ENCODE results near the gene IL17D. TPM values are rescaled to one million over a fixed set of nuclear protein-coding genes. Genes with fewer than 3 reads are reported as not detected.
"Not testable (repeated sequence)": the region's sequence is repeated elsewhere in the genome, so short reads cannot be mapped to it uniquely, and the experiment has no call there.

The IL17D gene
- total RNA-seq, 1 donor, result not detected

DNA sequence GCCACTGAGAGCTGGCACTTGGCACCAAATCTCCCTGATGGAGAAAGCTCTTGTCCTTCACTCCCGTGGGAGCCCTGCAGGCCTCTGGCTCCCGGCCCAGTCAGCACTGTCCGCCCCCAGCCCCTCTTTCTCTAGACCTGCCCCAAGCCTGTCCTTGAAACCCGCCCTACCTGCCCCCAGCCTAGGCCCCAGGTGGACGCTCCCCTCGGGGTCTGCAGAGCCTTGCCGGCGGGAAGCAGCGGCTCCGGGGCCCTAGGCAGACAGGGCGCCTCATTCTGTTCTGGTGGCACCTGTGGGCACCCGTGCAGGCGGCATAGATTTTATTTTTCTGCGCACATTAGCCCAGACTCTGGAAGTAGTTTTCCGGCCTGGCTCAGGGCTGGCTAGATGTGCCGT is 17.6 kb downstream of the IL17D start:
- peaks cover 8% of the 10 kb centered on the region for H3K4me1 ChIP-seq (ENCODE audit: insufficient read depth, low read length)
- H3K27me3 ChIP-seq (ENCODE audit: insufficient read depth, low read length), result peaks cover 24% of the 10 kb centered on the region
- H3K9me3 ChIP-seq (ENCODE audit: low read depth, low read length), result no peaks in the 10 kb centered on the region
- H3K4me3 ChIP-seq (ENCODE audit: low read length), result no peak overlapping the region

- Histone ChIP-seq H3K4me1 (ENCODE audit: insufficient read depth, low read length) (peaks cover 8% of the 10 kb centered on the region), H3K4me3 (ENCODE audit: low read length) (no peak overlapping the region), H3K27me3 (ENCODE audit: insufficient read depth, low read length) (peaks cover 24% of the 10 kb centered on the region), H3K9me3 (ENCODE audit: low read depth, low read length) (no peaks in the 10 kb centered on the region)
Observed at GRCh38 chr13:20721454-20722357, 18.2 kb downstream of the IL17D start.

GRCh38 chr13:20727856-20728255 is 24.4 kb downstream of the IL17D start:
- Histone ChIP-seq H3K9me3 (ENCODE audit: low read depth, low read length) (no peaks in the 10 kb centered on the region), H3K4me3 (ENCODE audit: low read length) (no peak overlapping the region), H3K4me1 (ENCODE audit: insufficient read depth, low read length) (no peaks in the 10 kb centered on the region), H3K27me3 (ENCODE audit: insufficient read depth, low read length) (peaks cover 5% of the 10 kb centered on the region)

GRCh38 chr13:20728579-20729311 is 25.2 kb downstream of the IL17D start:
- H3K4me3 ChIP-seq (ENCODE audit: low read length), result no peak overlapping the region
- H3K9me3 ChIP-seq (ENCODE audit: low read depth, low read length), result no peaks in the 10 kb centered on the region
- no peaks in the 10 kb centered on the region for H3K4me1 ChIP-seq (ENCODE audit: insufficient read depth, low read length)
- H3K27me3 ChIP-seq (ENCODE audit: insufficient read depth, low read length), result no peaks in the 10 kb centered on the region

- no peak overlapping the region for H3K4me3 ChIP-seq (ENCODE audit: low read length)
- H3K9me3 ChIP-seq (ENCODE audit: low read depth, low read length), result no peaks in the 10 kb centered on the region
- H3K27me3 ChIP-seq (ENCODE audit: insufficient read depth, low read length), result no peaks in the 10 kb centered on the region
- H3K4me1 ChIP-seq (ENCODE audit: insufficient read depth, low read length), result no peaks in the 10 kb centered on the region
Observed at GRCh38 chr13:20729633-20730585, 26.4 kb downstream of the IL17D start.

DNA sequence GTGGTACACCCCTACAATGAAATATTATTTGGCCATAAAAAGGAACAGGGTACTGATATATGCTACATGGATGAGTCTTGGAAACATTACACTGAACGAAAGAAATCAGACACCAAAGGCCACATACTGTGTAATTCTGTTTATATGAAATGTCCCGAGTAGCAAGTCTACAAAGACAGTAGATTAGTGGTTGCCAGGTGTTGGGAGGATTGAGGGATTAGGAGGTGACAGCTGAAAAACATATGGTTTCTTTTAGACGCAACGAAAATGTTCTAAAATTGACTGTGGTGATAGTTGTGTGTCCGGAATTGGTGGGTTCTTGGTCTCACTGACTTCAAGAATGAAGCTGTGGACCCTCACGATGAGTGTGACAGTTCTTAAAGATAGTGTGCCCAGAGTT is 35.1 kb downstream of the IL17D start:
- no peak overlapping the region for H3K4me3 ChIP-seq (ENCODE audit: low read length)
- no peaks in the 10 kb centered on the region for H3K9me3 ChIP-seq (ENCODE audit: low read depth, low read length)
- no peaks in the 10 kb centered on the region for H3K27me3 ChIP-seq (ENCODE audit: insufficient read depth, low read length)
- no peaks in the 10 kb centered on the region for H3K4me1 ChIP-seq (ENCODE audit: insufficient read depth, low read length)

GRCh38 chr13:20740021-20740420 is 36.5 kb downstream of the IL17D start:
- H3K4me1 ChIP-seq (ENCODE audit: insufficient read depth, low read length), result no peaks in the 10 kb centered on the region
- no peaks in the 10 kb centered on the region for H3K9me3 ChIP-seq (ENCODE audit: low read depth, low read length)
- H3K4me3 ChIP-seq (ENCODE audit: low read length), result no peak overlapping the region
- H3K27me3 ChIP-seq (ENCODE audit: insufficient read depth, low read length), result no peaks in the 10 kb centered on the region

GRCh38 chr13:20743830-20744404 is 40.4 kb downstream of the IL17D start:
- not testable (repeated sequence) for H3K27me3 ChIP-seq (ENCODE audit: insufficient read depth, low read length); H3K4me1 ChIP-seq (ENCODE audit: insufficient read depth, low read length); H3K9me3 ChIP-seq (ENCODE audit: low read depth, low read length); H3K4me3 ChIP-seq (ENCODE audit: low read length)

DNA sequence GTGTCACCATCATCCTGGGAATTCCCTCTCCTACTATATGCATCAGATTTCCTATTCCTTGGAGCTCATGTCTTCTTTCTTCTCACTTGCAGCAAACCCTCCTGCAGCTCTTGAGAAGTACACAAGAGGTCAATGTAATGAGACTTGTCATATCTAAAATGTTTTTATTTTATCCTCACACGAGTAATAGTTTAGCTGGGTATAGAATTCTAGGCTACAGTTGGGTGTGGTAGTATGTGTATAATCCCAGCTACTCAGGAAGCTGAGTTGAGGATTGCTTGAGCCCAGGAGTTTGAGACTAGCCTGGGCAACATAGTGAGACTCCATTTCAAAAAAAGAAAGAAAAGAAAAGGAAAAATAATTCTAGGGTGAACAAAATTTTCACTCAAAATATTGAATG is 45.9 kb downstream of the IL17D start:
- Histone ChIP-seq H3K27me3 (ENCODE audit: insufficient read depth, low read length) (no peaks in the 10 kb centered on the region), H3K9me3 (ENCODE audit: low read depth, low read length) (peaks cover 49% of the 10 kb centered on the region), H3K4me1 (ENCODE audit: insufficient read depth, low read length) (no peaks in the 10 kb centered on the region), H3K4me3 (ENCODE audit: low read length) (no peak overlapping the region)

- H3K4me3 ChIP-seq (ENCODE audit: low read length), result no peak overlapping the region
- no peaks in the 10 kb centered on the region for H3K4me1 ChIP-seq (ENCODE audit: insufficient read depth, low read length)
- peaks cover 48% of the 10 kb centered on the region for H3K9me3 ChIP-seq (ENCODE audit: low read depth, low read length)
- H3K27me3 ChIP-seq (ENCODE audit: insufficient read depth, low read length), result no peaks in the 10 kb centered on the region
Observed at GRCh38 chr13:20754009-20754408, 50.5 kb downstream of the IL17D start.

GRCh38 chr13:20760872-20761271 is 57.4 kb downstream of the IL17D start:
- H3K4me3 ChIP-seq (ENCODE audit: low read length), result no peak overlapping the region
- no peaks in the 10 kb centered on the region for H3K27me3 ChIP-seq (ENCODE audit: insufficient read depth, low read length)
- H3K4me1 ChIP-seq (ENCODE audit: insufficient read depth, low read length), result no peaks in the 10 kb centered on the region
- H3K9me3 ChIP-seq (ENCODE audit: low read depth, low read length), result no peaks in the 10 kb centered on the region

DNA sequence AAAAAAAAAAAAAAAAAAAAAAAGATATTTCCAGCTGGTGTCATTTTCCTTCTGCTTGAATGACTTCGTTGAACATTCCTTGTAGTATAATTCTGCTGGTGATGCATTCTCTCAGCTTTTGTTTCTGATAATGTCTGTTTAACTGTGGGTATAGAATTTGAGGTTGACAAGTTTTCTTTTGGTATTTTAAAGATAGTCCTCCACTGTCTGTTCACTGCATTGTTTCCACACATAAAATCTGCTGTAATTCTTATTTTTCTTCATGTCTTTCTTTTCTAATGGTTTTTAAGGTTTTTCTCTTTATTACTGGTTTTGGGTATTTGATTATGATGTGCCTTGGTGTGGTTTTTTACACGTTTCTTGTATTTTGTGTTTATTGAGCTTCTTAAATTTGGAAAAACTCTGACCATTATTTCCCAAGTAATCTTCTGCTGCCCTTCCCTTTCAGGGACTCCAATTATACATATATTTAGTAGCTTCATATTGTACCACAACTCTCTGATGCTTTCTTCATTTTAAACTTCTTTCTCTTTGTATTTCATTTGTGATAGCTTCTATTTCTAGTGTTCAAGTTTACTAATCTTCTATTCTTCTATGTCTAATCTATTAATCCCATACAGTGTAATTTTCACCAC is 63.9 kb downstream of the IL17D start:
- Histone ChIP-seq H3K27me3 (ENCODE audit: insufficient read depth, low read length) (no peaks in the 10 kb centered on the region), H3K4me1 (ENCODE audit: insufficient read depth, low read length) (peaks cover 3% of the 10 kb centered on the region), H3K9me3 (ENCODE audit: low read depth, low read length) (peaks cover 22% of the 10 kb centered on the region), H3K4me3 (ENCODE audit: low read length) (no peak overlapping the region)

DNA sequence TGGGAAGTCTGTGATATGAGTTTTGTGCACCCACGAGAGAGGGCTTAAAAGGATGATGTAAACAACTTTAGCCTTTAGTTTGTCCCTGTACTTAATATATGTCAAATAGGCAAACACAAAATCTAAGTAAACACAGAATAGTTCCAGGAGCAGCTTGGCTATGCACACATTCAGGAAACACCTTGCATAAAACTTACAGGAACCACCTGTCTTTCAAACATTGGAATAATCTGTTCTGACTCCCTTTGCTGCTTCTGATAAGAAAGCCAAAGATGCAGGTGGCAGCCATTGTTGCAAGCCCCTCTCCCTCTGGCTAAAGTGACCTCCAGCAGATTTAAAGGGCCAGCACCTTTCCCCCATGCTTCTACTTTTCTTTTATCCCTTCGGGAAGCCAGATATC is 65.6 kb downstream of the IL17D start:
- Histone ChIP-seq H3K4me3 (ENCODE audit: low read length) (no peak overlapping the region), H3K27me3 (ENCODE audit: insufficient read depth, low read length) (no peaks in the 10 kb centered on the region), H3K4me1 (ENCODE audit: insufficient read depth, low read length) (peaks cover 12% of the 10 kb centered on the region), H3K9me3 (ENCODE audit: low read depth, low read length) (peaks cover 22% of the 10 kb centered on the region)

- Histone ChIP-seq H3K4me3 (ENCODE audit: low read length) (no peak overlapping the region), H3K4me1 (ENCODE audit: insufficient read depth, low read length) (peaks cover 15% of the 10 kb centered on the region), H3K9me3 (ENCODE audit: low read depth, low read length) (peaks cover 22% of the 10 kb centered on the region), H3K27me3 (ENCODE audit: insufficient read depth, low read length) (no peaks in the 10 kb centered on the region)
Observed at GRCh38 chr13:20769834-20770233, 66.3 kb downstream of the IL17D start.

All from mononuclear cell (primary cell).